EH (cell line): ENCODE measurements around the gene SGPL1.
"Not testable (repeated sequence)": the region's sequence is repeated elsewhere in the genome, so short reads cannot be mapped to it uniquely, and the experiment has no call there.

Source experiments
- DNase-seq: peaks from one replicate; pipeline ENCODE4 v3.0.0-alpha.2; 2015; ENCODE audit warnings: low read depth

The SGPL1 gene

DNA sequence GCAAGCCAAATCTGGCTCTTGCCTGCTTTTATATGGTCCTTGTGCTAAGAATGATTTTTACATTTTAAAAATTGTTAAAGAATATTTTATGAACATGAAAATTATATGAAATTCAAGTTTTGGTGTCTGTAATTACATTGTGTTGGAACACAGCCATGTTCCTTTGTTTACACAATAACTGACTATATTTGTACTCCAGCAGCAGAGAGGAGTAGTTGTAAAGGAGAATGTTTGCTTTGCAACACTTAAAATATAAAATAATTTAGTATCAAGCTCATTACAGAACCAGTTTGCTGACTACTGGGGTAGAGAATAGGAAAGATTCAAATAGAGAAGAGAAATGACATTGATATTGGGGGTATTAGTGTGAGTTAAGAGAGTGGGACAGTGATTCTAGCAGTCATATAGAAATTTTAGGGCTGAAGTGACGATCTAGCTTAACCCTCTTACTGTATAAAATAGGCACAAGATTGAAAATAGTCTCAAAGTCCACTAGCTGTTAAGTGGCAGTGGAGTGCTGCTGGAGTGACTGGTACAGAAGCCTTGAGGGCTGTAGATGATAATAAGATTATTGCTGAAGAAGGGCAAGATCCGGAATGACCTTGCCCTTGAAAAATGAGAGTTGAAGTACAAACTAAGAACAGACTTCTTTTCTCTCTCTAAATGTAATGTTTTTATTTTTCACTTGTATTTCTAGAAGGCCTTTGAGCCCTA is 28.2 kb downstream of the SGPL1 start:
- DNase-seq, result no peak

- DNase-seq, result no peak
Measured at GRCh38 chr10:70845256-70845655, 29.5 kb downstream of the SGPL1 start.

DNA sequence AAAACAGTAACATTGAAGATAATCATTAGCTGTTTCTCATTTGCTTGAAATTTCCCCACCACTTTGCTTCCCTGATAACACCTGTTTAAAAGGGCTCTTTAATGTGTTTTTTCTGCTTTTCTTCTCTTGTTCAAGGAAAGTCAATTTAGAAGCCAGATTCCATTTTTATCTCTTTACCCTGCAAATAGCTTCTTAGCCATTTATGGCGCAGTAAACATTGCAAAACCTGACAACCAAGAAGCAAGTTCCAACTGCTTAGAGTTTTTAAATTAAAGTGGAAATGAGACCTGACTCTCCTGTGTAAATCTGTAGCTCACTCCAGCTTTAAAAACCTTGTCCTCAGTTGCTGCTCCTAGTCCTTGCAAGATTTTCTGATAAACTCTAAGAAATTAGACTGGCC is 30.1 kb downstream of the SGPL1 start:
- DNase-seq, result no peak

- DNase-seq, result peak; percentile 43
Measured at GRCh38 chr10:70846795-70847194, 31.0 kb downstream of the SGPL1 start.

DNA sequence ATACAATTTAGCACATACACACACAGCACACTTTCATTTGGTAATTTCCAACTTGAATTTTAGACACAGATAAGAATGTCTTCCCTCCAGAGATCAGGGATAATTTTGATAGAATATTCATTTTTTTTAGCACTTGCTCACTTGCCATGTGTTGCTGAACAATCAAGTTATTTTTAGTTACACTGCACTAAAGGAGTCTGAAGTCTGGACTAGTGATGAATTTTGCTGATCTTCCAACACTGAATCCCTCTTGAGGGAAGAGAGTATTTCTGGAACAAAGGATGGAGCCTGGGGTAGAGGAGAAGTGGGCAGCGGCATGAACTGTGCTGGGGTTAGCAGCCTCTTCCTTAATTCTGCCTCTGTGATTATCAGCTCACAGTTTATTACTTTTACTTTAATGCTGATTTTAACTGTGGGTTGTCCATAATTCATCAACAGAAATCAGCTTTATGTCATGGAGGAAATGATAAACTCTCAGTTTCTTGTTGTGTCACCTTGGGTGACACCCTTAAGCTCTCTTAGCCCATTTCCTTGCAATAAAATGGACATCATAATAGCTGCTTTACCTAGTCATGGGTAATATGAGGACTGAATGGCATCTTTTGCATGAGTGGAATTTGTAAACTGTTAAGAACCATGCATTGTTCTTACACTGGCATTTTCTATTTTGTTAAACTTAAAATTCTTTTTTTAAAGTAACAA is 32.1 kb downstream of the SGPL1 start:
- peak; percentile 36 for DNase-seq

DNA sequence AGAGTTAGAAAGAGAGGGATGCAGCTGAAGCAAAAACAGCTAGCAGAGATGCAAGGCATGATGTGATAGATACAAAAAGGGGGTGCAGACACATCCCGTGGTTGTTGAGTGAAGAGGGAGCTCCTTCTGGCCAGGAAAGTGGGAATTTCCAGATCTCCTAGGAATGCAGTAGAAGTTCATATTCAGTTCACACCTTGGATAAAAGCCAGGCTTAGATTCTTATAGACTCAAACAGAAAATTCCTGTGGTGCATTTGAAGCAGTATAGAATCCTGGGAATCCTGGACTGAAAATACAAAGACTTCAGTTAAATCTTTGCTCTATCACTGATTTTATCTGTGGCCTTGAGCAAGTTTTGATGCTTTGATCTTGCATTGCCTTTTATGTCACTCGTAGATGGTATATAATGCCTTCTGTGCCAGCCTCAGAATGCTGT is 33.9 kb downstream of the SGPL1 start:
- peak; percentile 95 for DNase-seq

DNA sequence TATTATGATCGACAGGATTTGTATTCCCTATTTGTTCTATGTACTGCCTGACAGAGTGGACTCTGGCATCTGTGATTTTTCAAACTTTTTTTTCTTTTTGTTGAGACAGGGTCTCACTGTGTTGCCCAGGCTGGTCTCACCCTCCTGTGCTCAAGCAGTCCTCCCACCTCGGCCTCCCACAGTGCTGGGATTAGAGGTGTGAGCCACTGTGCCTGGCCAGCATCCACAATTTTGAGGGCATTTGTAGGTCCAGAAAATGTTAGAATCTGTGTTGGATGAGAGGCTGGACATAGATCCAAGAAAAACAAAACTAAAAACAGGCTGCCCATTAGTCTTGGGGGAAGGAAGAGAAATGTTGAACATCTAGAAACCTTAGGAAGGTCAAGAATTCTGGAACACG is 34.3 kb downstream of the SGPL1 start:
- peak; percentile 69 for DNase-seq

GRCh38 chr10:70851597-70852475 is 36.1 kb downstream of the SGPL1 start:
- DNase-seq, result no peak

- no peak for DNase-seq
Measured at GRCh38 chr10:70853038-70853437, 37.3 kb downstream of the SGPL1 start.

GRCh38 chr10:70853457-70853856 is 37.7 kb downstream of the SGPL1 start:
- DNase-seq, result no peak

DNA sequence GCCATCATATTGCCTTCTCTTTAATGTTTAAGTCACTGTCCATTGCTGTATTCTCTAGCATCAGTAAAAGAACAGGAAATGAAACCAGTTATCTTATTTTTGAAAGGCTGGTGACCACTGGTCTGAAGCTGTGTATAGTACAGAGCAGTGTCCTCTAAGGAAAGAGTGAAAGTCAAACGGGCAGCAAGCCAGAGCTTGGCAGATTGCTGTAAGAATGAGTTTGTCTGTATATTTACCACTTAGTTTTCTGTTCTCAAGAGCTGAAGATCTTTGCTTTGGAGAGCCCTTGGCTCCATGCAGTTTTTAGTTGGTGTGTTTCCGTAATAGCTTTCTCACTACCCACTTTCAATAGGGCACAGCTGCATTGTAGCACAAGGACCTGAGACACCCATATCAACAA is 40.7 kb downstream of the SGPL1 start:
- DNase-seq, result no peak

GRCh38 chr10:70858759-70859158 is 43.0 kb downstream of the SGPL1 start:
- DNase-seq, result no peak

DNA sequence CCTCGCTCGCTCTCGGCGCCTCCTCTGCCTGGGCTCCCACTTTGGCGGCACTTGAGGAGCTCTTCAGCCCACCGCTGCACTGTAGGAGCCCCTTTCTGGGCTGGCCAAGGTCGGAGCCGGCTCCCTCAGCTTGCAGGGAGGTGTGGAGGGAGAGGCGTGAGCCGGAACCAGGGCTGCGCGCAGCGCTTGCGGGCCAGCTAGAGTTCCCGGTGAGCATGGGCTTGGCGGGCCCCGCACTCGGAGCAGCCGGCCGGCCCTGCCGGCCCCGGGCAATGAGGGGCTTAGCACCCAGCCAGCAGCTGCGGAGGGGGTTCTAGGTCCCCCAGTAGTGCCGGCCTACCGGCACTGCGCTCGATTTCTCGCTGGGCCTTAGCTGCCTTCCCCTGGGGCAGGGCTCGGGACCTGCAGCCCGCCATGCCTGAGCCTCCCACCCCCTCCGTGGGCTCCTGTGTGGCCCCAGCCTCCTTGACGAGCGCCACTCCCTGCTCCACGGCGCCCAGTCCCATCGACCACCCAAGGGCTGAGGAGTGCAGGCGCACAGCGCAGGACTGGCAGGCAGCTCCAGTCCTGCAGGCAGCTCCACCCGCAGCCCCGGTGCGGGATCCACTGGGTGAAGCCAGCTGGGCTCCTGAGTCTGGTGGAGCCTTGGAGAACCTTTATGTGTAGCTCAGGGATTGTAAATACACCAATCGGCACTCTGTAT is 45.9 kb downstream of the SGPL1 start:
- DNase-seq, result not testable (repeated sequence)

DNA sequence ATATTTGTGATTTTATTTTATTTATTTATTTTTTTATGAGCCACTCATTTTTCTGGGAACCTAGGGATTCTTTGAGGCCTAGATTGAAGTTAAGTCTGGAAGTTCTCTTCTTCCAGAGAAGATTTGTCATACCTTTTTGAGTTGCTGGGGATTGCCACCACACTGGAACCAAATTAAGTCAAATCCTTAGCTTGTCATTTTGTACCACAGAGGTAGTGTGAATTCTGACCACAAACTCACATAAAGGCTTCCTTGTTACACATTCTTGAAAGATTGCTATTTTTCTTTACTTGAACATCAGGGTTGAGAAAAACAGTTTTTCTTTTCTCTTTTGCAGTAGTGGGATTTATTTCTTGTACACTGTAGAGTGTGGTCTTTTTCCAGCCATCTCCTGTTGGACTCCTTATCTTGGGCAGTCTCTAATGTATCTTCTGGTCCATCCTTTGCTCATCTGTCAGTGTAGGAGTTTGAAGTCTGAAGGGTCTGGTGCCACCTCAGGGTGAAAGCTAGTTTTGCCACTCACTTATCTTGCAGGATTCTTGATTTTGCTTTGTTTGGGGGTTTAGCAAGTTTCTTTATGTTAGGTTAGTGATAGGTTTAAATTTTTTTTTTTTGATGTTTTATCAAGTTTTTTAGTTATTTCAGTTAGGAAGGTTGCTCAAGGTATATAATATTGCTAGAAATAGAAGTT is 47.9 kb downstream of the SGPL1 start:
- DNase-seq, result peak; percentile 22

DNA sequence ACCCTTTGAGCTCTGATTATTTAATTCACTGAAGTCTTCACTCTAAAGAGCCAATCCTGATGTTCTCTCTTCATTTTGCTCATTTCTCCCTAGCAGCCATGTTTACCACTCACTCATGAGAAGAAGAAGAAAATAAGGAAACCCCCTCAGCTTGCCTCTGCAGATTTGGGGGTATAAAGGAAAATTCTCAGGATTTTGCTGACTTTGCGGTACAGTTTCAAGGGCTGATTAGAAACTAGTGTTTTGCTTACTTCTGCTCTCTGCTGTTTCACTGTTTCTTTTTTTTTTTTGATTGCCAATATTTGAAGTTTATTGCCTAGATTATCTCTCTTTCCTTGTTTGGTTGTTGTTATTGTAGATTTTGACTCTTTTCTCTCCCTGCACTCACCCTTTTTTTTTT is 49.2 kb downstream of the SGPL1 start:
- no peak for DNase-seq

- DNase-seq, result no peak
Measured at GRCh38 chr10:70866424-70866823, 50.7 kb downstream of the SGPL1 start.

- DNase-seq, result no peak
Measured at GRCh38 chr10:70872291-70872690, 56.5 kb downstream of the SGPL1 start.

DNA sequence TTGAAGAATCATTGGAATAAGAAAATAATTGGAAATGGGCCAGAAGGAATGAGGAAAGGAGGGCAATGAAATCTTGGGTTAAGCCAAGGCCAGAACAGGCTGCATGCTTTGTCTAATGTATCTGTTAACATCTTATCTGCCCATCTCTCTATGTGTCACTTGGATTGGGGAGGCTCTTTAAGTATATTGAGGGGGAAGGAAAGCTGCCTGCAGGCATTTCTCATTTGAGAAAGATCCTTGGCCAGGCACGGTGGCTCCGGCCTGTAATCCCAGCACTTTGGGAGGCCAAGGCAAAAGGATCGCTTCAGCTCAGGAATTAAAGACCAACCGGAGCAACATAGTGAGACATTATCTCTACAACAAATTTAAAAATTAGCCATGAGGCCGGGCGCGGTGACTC is 58.3 kb downstream of the SGPL1 start:
- peak; percentile 64 for DNase-seq

- DNase-seq, result no peak
Measured at GRCh38 chr10:70879207-70879606, 63.5 kb downstream of the SGPL1 start.

DNA sequence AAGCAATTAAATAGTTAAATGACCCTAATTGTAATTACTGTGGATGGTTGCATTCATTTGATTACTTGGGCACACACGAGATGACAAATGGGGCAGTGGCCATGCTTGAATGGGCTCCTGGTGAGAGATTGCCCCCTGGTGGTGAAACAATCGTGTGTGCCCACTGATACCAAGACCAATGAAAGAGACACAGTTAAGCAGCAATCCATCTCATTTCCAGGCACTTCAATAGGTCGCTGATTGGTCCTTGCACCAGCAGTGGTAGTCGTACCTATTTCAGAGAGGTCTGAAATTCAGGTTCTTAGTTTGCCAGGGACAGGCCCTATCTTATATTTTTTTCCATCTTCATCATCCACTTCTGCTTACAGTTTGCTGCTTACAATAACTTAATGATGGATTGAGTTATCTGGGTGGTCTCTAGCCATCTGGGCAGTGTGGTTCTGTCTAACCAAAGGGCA is 64.4 kb downstream of the SGPL1 start:
- DNase-seq, result peak; percentile 82

- peak; percentile 67 for DNase-seq
Measured at GRCh38 chr10:70884741-70885140, 69.0 kb downstream of the SGPL1 start.
